ENCODE measurements around the gene ATAD3A.

Gene ATAD3A

GRCh38 chr1:1582585-1583346, 70.8 kb downstream of the ATAD3A start:
- no peak for DNase-seq (ENCODE audit: low spot score)

- DNase-seq (ENCODE audit: low spot score): no peak
Measured at GRCh38 chr1:1583347-1584010, 71.5 kb downstream of the ATAD3A start.
